IPS DF 6.9 (cell line): ENCODE results near the gene THRSP.
"Not testable (repeated sequence)": the region's sequence is repeated elsewhere in the genome, so short reads cannot be mapped to it uniquely, and the experiment has no call there.

Experiments
- DNase-seq: peaks from one replicate; pipeline ENCODE4 v3.0.0-alpha.2; 2013; ENCODE audit warnings: low read depth, low spot score
- H3K27ac ChIP-seq: one replicate; pipeline ENCODE4 v1.5.1; 2013; ENCODE audit warnings: low read length, control low read depth
- H3K27me3 ChIP-seq: 2 replicates; pipeline ENCODE4 v1.6.1; 2013; ENCODE audit warnings: mild to moderate bottlenecking, low read length; ENCODE audit not compliant: control insufficient read depth, insufficient read depth
- H3K36me3 ChIP-seq: 2 replicates; pipeline ENCODE4 v1.6.1; 2013; ENCODE audit warnings: low read length; ENCODE audit not compliant: control insufficient read depth, insufficient read depth
- H3K4me1 ChIP-seq: 2 replicates; pipeline ENCODE4 v1.6.1; 2013; ENCODE audit warnings: low read length; ENCODE audit not compliant: control insufficient read depth, insufficient read depth
- H3K4me3 ChIP-seq: 2 replicates; pipeline ENCODE4 v1.5.1; 2013; ENCODE audit warnings: mild to moderate bottlenecking, low read length
- H3K9me3 ChIP-seq: 2 replicates; pipeline ENCODE4 v1.6.1; 2013; ENCODE audit warnings: low read length, inconsistent platforms; ENCODE audit not compliant: control insufficient read depth, insufficient read depth
- WGBS: extraction: QIAGEN DNeasy Blood & Tissue Kit; methylation state at CpG from one replicate; pipeline ENCODE4 v1.1.7; 2013; ENCODE audit warnings: mixed read lengths, missing lambda C conversion rate; ENCODE audit not compliant: insufficient read length, insufficient coverage; 5-methylcytosine and 5-hydroxymethylcytosine counted together

THRSP gene, protein sequence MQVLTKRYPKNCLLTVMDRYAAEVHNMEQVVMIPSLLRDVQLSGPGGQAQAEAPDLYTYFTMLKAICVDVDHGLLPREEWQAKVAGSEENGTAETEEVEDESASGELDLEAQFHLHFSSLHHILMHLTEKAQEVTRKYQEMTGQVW

DNA sequence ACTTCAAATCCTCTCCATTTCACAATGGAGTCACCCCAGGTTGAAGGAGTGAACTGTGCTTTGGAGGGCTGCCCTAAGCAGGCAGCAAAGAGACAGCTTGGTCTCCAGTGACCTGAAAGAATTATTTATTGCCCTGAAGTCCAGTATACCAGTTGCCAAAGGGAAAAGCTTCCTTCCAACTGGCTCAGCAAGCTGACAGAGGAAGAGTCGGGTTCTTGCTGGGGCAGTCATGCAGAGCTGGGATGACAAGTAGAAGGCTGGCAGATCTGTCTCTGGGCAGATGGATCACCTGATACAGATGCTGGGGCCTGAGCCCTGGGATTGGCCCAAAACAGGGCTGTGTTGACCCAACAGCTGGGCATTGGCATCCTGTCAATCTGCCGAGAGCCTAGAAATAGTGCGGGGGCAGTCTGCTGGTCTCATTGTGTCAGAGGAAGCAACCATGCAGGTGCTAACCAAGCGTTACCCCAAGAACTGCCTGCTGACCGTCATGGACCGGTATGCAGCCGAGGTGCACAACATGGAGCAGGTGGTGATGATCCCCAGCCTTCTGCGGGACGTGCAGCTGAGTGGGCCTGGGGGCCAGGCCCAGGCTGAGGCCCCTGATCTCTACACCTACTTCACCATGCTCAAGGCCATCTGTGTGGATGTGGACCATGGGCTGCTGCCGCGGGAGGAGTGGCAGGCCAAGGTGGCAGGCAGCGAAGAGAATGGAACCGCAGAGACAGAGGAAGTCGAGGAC, at the start of gene THRSP:
THRSP (plus strand) TSS at position 422 of the 742 bp plus-strand sequence; CDS start at position 443, 21 bp downstream.
- DNase-seq = no peak
- Histone ChIP-seq H3K36me3 (no peaks in the 10 kb centered on the region), H3K4me3 (no peak within 1 kb of the TSS), H3K4me1 (no peaks in the 10 kb centered on the region), H3K9me3 (no peaks in the 10 kb centered on the region), H3K27ac (no peak within 1 kb of the TSS), H3K27me3 (no peaks in the 10 kb centered on the region)
- no CpG with 5 or more reads among the region's 14 CpGs for WGBS

DNA sequence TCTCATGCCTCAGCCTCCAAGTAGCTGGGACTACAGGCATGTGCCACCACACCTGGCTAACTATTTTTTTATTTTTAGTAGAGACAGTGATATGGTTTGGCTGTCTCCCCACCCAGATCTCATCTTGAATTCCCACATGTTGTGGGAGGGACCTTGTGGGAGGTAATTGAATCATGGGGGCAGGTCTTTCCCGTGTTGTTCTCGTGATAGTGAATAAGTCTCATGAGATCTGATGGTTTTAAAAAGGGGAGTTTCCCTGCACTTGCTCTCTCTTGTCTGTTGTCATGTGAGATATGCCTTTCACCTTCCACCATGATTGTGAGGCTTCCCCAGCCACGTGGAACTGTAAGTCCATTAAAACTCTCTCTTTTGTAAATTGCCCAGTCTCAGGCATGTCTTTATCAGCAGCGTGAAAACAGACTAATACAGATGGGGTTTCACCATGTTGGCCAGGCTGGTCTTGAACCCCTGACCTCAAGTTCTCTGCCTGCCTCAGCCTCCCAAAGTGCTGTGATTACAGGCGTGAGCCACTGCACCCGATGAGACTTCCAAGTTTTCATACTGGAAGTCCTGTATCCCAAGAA, 48.6 kb upstream of the THRSP start:
- not testable (repeated sequence) for H3K27ac ChIP-seq, DNase-seq, H3K4me1 ChIP-seq, H3K4me3 ChIP-seq, H3K36me3 ChIP-seq, H3K9me3 ChIP-seq, H3K27me3 ChIP-seq
- no CpG with 5 or more reads among the region's 6 CpGs for WGBS

DNA sequence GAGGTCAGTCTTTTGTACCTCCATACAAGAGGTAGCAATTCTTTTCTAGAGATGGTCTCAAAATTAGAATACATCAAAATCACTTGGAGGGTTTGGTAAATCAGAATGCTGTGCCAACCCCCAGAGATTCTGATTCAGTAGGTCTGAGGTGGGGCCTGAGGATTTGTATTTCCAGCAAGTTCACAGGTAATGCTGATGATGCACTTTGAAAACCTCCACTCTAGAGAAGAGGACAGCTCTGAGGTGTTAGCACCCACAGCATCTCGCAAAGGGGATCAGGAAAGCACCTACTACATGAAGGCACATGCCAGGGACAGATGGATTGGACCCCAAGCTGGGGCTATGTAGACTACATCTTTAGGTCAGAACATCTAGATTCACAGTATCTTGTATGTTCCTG, 47.8 kb upstream of the THRSP start:
- WGBS = no CpG with 5 or more reads among the region's 1 CpG
- no peak for DNase-seq

DNA sequence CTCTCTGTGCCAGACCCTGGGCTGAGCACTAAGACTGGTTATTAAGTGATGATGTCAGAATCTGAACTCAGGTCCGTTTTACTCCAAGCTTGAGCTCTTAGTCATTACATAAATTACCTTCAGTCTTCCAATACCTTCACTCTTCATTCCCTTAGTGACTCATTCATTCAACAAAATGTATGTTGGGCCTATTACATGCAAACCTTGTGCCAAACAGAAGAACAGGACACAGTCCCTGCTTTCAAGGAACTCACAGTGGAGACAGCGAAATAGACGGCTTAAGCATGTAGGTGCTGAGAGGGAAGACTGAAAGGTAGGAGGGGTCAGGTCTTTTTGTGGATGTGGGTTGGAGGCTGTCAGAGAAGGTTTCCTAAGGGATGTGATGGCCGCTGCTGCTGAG, 43.9 kb upstream of the THRSP start:
- Histone ChIP-seq H3K36me3 (peaks cover 6% of the 10 kb centered on the region; the same call in 1 of the 2 replicates), H3K27ac (no peak overlapping the region), H3K4me1 (peaks cover 2% of the 10 kb centered on the region; the same call in 1 of the 2 replicates), H3K4me3 (no peak overlapping the region), H3K9me3 (no peaks in the 10 kb centered on the region), H3K27me3 (no peaks in the 10 kb centered on the region)
- no peak for DNase-seq
- WGBS = no CpG with 5 or more reads among the region's 4 CpGs

More for the DNA sequence above, 47.8 kb upstream of the THRSP start:
- H3K27ac ChIP-seq = no peak overlapping the region
- H3K4me1 ChIP-seq = no peaks in the 10 kb centered on the region
- H3K9me3 ChIP-seq = no peaks in the 10 kb centered on the region
- peaks cover 6% of the 10 kb centered on the region; the same call in 1 of the 2 replicates for H3K36me3 ChIP-seq
- H3K27me3 ChIP-seq = no peaks in the 10 kb centered on the region
- H3K4me3 ChIP-seq = no peak overlapping the region

DNA sequence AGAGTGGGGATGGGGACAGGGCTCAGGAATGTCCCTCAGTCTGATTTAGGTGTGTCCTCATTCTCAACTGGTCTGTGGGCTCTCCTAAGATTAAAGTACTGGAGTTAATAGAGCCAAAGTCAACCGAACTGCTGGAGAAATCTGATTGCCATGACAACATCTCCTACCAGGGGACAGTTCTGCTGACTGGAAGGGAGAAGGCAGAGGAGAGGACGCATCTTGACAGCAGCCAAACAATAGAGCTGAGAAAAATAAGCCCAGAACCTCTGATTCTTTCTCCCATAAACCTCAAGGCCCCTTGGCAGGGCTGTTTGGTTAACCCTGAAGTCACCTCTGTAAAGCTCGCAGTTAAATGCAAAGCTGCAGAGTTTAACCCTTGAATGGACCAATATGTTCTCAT, 43.4 kb upstream of the THRSP start:
- no CpG with 5 or more reads among the region's 3 CpGs for WGBS
- Histone ChIP-seq H3K27me3 (no peaks in the 10 kb centered on the region), H3K27ac (no peak overlapping the region), H3K9me3 (no peaks in the 10 kb centered on the region), H3K4me1 (peaks cover 2% of the 10 kb centered on the region; the same call in 1 of the 2 replicates), H3K4me3 (no peak overlapping the region), H3K36me3 (peaks cover 6% of the 10 kb centered on the region; the same call in 1 of the 2 replicates)
- no peak for DNase-seq

DNA sequence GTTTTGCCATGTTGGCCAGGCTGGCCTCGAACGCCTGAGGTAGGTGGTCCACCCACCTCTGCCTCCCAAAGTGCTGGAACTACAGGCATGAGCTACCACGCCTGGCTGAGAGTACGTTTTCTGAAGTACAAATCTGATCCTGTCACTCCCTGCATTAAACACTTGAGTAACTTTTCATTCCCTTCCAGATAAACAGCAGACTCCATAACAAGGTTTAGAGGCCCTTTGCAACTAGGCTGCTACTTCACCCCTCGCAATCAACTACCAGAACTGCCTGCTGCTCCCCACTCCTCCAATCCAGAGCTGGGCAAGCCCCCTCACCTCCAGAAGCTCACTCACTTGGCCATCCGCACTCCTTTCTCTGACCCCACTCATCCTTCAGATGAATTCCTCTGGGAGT, 42.0 kb upstream of the THRSP start:
- Histone ChIP-seq H3K4me3 (no peak overlapping the region), H3K27me3 (no peaks in the 10 kb centered on the region), H3K9me3 (no peaks in the 10 kb centered on the region), H3K4me1 (peaks cover 2% of the 10 kb centered on the region; the same call in 1 of the 2 replicates), H3K27ac (no peak overlapping the region), H3K36me3 (0 out of 2 replicates have a peak, but pooled peaks cover 5% of the 10 kb centered on the region)
- DNase-seq = no peak
- no CpG with 5 or more reads among the region's 6 CpGs for whole genome bisulfite sequencing

DNA sequence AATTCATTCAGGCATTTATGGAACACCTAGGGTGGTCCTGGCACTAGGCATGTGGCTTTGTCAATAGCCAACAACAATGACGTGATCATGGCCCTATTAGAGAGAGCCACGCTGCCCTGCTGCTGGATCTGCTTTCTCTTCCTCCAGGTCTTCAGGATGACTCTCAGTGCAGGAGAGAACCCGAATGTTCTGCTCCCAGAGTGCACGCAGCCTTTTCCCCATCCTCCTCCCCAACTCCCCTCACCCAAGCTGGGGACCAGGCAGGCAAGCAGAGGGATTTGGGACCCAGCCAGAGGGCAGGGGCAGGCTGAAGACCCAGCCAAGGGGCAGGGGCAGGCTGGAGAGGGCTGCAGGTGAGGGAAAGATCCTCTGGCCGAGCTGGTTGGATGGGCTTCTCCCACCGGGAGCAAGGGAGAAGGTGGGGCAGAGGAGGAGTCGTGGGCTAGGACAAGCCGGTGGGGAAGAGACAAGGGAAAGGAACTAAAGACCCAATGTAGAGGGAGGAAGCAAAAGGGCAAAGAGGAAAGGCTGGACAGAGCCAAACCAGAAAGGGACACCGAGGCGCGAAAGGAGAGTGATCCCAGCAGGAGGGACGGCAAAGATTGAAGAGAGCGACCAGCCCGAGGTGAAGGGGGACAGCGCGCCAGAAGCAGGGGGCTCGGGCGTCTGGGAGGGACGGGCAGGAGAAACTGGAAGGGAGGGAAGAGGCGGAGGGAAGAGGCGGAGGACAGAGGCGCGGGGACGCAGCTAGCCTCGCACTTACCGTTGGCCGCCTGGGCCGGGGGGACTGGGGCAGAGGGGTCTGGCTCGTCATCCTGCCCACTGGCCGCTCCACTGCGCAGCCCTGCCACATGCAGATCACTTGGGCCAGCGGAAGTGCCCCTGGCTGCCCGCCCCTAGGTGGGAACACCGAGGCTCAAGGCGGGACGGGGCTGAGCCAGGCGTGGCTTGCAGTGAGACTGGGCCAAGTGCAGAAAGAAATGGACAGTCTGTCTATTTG, 41.0 kb upstream of the THRSP start, which contains the start of gene KCTD14:
KCTD14 (minus strand) TSS at position 880 of the 1,000 bp plus-strand sequence; CDS start at position 853, 27 bp downstream.
- no peaks in the 10 kb centered on the region for H3K9me3 ChIP-seq
- DNase-seq = no peak
- peaks cover 2% of the 10 kb centered on the region; the same call in 1 of the 2 replicates for H3K4me1 ChIP-seq
- WGBS = no CpG with 5 or more reads among the region's 37 CpGs
- no peaks in the 10 kb centered on the region for H3K27me3 ChIP-seq
- H3K27ac ChIP-seq = no peak within 1 kb of the TSS
- H3K4me3 ChIP-seq = peak within 1 kb of the TSS; percentile 50; the same call in 1 of the 2 replicates
- no peaks in the 10 kb centered on the region for H3K36me3 ChIP-seq

DNA sequence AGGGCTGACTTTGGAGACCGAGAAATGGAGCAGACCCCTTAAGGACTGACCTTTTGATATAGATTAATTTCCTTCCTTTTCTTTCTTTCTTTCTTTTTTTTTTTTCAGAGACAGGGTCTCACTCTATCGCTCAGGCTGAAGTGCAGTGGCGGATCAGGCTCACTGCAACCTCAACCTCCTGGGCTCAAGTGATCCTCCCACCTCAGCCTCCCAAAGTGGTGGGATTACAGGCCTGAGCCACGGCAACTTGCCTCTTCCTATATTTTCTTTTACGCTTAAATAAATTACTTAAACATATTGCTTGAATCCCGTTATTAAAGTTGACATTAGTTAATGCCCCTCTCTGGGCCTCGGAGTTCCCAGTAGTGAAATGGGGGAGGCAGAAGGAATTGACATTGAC, 40.2 kb upstream of the THRSP start:
- Histone ChIP-seq H3K9me3 (no peaks in the 10 kb centered on the region), H3K4me1 (peaks cover 2% of the 10 kb centered on the region; the same call in 1 of the 2 replicates), H3K36me3 (no peaks in the 10 kb centered on the region), H3K27me3 (no peaks in the 10 kb centered on the region), H3K27ac (no peak overlapping the region), H3K4me3 (peak overlapping the region; percentile 50; the same call in 1 of the 2 replicates)
- DNase-seq = no peak
- no CpG with 5 or more reads among the region's 7 CpGs for WGBS

DNA sequence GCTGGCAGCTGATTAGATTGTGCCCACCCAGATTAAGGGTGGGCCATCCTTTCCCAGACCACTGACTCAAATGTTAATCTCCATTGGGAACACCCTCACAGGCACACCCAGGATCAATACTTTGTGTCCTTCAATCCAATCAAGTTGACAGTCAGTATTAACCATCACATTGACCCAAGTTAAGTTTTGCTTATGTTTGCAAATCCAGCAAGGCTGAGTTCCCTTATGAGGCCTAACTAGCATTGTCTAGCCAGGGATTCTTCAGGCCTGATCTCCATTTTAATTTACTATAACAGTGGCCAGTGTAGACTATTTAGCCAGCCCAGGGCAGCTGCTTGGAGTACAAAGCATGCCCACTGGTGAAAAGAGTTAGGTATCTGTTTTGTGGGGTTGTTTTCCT, 38.3 kb upstream of the THRSP start:
- H3K4me1 ChIP-seq = peaks cover 2% of the 10 kb centered on the region; the same call in 1 of the 2 replicates
- H3K4me3 ChIP-seq = no peak overlapping the region
- no peaks in the 10 kb centered on the region for H3K27me3 ChIP-seq
- no peak overlapping the region for H3K27ac ChIP-seq
- no peaks in the 10 kb centered on the region for H3K36me3 ChIP-seq
- no peak for DNase-seq
- H3K9me3 ChIP-seq = no peaks in the 10 kb centered on the region

DNA sequence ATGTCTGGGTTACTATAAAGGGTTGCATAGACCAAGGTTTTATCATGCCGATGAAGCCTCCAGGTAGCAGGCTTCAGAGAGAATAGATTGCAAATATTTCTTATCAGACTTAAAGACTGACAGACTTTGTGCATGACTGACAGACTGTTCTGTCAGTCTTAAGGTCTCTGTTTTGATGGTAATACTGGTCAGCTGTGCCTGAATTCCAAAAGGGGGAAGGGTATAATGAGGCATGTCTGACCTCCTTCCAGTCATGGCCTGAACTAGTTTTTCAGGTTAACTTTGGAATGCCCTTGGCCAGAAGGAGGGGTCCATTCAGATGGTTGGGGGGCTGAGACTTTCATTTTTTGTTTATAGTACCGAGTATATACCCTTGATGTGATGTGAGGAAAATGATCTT, 35.9 kb upstream of the THRSP start:
- Histone ChIP-seq H3K27me3 (no peaks in the 10 kb centered on the region), H3K4me3 (no peak overlapping the region), H3K36me3 (no peaks in the 10 kb centered on the region), H3K27ac (no peak overlapping the region), H3K4me1 (no peaks in the 10 kb centered on the region), H3K9me3 (no peaks in the 10 kb centered on the region)
- no peak for DNase-seq
- WGBS = no CpG with 5 or more reads among the region's 2 CpGs
